ENCODE data around the gene PPP1R37.

DNA sequence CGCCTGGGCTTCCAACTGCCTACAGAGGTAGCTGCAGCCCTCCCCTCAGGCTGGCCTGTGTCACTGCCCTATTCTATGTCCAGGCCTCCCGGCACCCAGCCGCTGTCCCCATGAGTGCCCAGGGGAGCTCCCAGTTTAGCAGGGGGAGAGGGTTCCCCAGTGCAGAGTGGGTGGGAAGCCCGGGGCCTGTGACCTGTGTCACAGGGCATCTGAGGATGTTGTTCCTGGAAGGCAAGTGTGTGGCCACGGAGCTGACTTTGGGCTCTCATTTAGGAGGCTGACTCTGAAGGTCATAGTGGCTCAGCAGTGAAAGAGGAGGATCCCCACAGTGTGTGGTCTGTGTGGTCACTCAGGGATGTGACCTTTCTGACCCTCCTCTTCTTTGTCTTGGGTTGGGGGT, 25.1 kb downstream of the PPP1R37 start:
- TF ChIP-seq, protein P1, sequence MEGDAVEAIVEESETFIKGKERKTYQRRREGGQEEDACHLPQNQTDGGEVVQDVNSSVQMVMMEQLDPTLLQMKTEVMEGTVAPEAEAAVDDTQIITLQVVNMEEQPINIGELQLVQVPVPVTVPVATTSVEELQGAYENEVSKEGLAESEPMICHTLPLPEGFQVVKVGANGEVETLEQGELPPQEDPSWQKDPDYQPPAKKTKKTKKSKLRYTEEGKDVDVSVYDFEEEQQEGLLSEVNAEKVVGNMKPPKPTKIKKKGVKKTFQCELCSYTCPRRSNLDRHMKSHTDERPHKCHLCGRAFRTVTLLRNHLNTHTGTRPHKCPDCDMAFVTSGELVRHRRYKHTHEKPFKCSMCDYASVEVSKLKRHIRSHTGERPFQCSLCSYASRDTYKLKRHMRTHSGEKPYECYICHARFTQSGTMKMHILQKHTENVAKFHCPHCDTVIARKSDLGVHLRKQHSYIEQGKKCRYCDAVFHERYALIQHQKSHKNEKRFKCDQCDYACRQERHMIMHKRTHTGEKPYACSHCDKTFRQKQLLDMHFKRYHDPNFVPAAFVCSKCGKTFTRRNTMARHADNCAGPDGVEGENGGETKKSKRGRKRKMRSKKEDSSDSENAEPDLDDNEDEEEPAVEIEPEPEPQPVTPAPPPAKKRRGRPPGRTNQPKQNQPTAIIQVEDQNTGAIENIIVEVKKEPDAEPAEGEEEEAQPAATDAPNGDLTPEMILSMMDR (conservative IDR thresholded peaks at IDR 0.05 in 1 of 2, IDR thresholded peaks at IDR 0.05 in 1 of 2; ENCODE audit: low read depth in 1 of 2, low read length in 2 of 2) = no peak
- TF ChIP-seq EZH2 (IDR thresholded peaks at IDR 0.05; ENCODE audit: low read length, missing control alignments) = no peak

Data from fibroblast of lung (primary cell).